ENCODE data around the gene ZNF573.
"Not testable (repeated sequence)": the region's sequence is repeated elsewhere in the genome, so short reads cannot be mapped to it uniquely, and the experiment has no call there.

GRCh38 chr19:37815611-37816010, 36.2 kb upstream of the ZNF573 start:
- not testable (repeated sequence) for TF ChIP-seq CTCF (IDR thresholded peaks at IDR 0.05; ENCODE audit: extremely low read depth in 1 of 2, insufficient read depth in 1 of 2, low read depth in 1 of 2, low read length in 2 of 2); FOS (IDR thresholded peaks at IDR 0.05; ENCODE audit: borderline replicate concordance, insufficient read depth, low read length); POLR2A (IDR thresholded peaks at IDR 0.05; ENCODE audit: low read depth, low read length)
